Tibial artery (tissue), 4 donors: ENCODE data around the gene GABBR1.
A peak's percentile ranks its signal among the peaks of the same experiment; 100 is the strongest.

Source experiments
- DNase-seq, 2 donors: peaks; one replicate each; pipeline ENCODE4 v3.0.0-alpha.2; 2019
- H3K27ac ChIP-seq, 2 donors: fragments of 200-600 bp; sonication (generic) in 1 of 2; 1 replicate in 1 of 2; 2 replicates in 1 of 2; pipeline ENCODE4 v1.5.1; 2018 to 2019; ENCODE audit warnings: mild to moderate bottlenecking in 1 of 2
- H3K27me3 ChIP-seq, 2 donors: fragments of 200-600 bp; sonication (generic) in 1 of 2; one replicate each; pipeline versions ENCODE4 v1.5.1 to v1.6.0; 2016 to 2019
- H3K36me3 ChIP-seq, 3 donors: fragments of 200-600 bp; sonication (generic) in 2 of 3; one replicate each; pipeline ENCODE4 v1.5.1; 2016 to 2019; ENCODE audit warnings: mild to moderate bottlenecking in 2 of 3
- H3K4me1 ChIP-seq, 4 donors: fragments of 200-600 bp; sonication (generic) in 2 of 4; 1 replicate in 3 of 4; 2 replicates in 1 of 4; pipeline ENCODE4 v1.5.1; 2016 to 2019
- H3K4me3 ChIP-seq, 2 donors: fragments of 200-600 bp; sonication (generic) in 1 of 2; 1 replicate in 1 of 2; 2 replicates in 1 of 2; pipeline ENCODE4 v1.5.1; 2018 to 2019; ENCODE audit warnings: mild to moderate bottlenecking in 2 of 2
- H3K9me3 ChIP-seq, 3 donors: fragments of 200-600 bp; sonication (generic) in 1 of 3; one replicate each; pipeline ENCODE4 v1.5.1; 2016 to 2019
- intact Hi-C: fragments of 100-400 bp; cut with DNase I; formaldehyde crosslinking; loops from one replicate; pipeline ENCODE4 v1.15.0; 2023; ENCODE audit warnings: low total_unique reads
- TF ChIP-seq, protein P1 (sequence below), 2 experiments: fragments of 200-600 bp in 1 of 2; fragments of 450-650 bp in 1 of 2; IDR thresholded peaks; one replicate each; pipeline ENCODE4 v1.5.1; 2017 to 2019; ENCODE audit warnings: antibody characterized with exemption in 2 of 2, mild to moderate bottlenecking in 1 of 2, moderate library complexity in 1 of 2

Gene GABBR1

DNA sequence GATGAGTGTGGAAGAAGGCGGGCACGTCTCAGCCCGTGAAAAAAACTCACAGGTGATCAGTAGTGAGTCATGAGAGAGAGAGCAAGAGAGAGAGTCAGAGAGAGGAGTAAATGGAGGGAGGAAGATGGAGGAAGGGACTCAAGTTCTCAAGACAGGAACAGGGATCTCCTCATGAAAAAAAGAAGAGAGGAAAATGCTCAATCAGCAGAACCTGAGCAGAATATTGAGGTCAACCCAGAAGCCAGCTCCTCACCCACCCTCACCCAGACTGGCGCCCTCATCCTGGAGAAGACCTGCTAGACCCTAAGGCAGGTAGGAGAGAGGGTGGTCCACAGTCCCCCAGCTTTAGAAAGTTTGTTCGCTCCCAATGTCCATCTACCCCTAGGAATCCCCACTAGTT, 78.2 kb downstream of the GABBR1 start:
- Histone ChIP-seq H3K4me1 (peaks cover 0 to 16% (median 15%) of the 10 kb centered on the region in 4 donors), H3K27ac (no peak overlapping the region), H3K36me3 (no peaks in the 10 kb centered on the region), H3K27me3 (peaks cover 0 to 52% of the 10 kb centered on the region in 2 donors), H3K4me3 (no peak overlapping the region), H3K9me3 (no peaks in the 10 kb centered on the region)
- no peak for DNase-seq
- TF ChIP-seq, protein P1, sequence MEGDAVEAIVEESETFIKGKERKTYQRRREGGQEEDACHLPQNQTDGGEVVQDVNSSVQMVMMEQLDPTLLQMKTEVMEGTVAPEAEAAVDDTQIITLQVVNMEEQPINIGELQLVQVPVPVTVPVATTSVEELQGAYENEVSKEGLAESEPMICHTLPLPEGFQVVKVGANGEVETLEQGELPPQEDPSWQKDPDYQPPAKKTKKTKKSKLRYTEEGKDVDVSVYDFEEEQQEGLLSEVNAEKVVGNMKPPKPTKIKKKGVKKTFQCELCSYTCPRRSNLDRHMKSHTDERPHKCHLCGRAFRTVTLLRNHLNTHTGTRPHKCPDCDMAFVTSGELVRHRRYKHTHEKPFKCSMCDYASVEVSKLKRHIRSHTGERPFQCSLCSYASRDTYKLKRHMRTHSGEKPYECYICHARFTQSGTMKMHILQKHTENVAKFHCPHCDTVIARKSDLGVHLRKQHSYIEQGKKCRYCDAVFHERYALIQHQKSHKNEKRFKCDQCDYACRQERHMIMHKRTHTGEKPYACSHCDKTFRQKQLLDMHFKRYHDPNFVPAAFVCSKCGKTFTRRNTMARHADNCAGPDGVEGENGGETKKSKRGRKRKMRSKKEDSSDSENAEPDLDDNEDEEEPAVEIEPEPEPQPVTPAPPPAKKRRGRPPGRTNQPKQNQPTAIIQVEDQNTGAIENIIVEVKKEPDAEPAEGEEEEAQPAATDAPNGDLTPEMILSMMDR (IDR thresholded peaks at IDR 0.05): no peak
- intact Hi-C loops: no loop called here

GRCh38 chr6:29553268-29554057, 79.5 kb downstream of the GABBR1 start:
- DNase-seq: peak in 1 of 2 donors; percentile 57
- TF ChIP-seq, protein P1 (IDR thresholded peaks at IDR 0.05): no peak
- H3K27me3 ChIP-seq: peaks cover 0 to 47% of the 10 kb centered on the region in 2 donors
- peak overlapping the region; percentile 26 to 47 for H3K4me3 ChIP-seq
- peaks cover 0 to 16% (median 15%) of the 10 kb centered on the region in 4 donors for H3K4me1 ChIP-seq
- no peak overlapping the region for H3K27ac ChIP-seq
- no peaks in the 10 kb centered on the region for H3K36me3 ChIP-seq
- H3K9me3 ChIP-seq: no peaks in the 10 kb centered on the region
- intact Hi-C loops: no loop called here

DNA sequence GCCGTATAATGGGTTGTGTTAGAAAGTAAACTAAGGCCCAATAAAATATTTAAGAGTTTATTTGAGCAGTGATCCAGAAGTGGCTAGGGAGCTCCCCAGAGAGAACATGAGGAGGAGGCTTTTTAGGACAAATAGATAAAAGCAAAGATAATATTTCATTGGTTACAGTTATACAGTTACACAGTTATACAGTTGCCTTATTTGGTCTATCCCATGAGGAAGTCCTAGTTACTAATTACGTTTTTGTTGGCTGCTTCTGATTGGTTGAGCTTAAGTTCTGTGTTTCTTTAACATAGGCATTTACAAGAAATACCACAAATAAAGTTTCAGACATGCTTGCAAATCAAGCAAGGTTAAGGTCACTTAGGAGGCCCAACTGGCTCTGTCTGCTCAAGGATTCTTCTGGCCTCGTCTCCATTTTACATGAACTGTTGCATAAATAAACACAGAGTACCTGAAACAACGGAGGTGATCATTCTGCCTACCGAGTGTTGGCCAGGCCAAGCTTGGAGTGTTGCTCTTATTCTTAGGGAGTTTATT, 80.4 kb downstream of the GABBR1 start:
- no peaks in the 10 kb centered on the region for H3K36me3 ChIP-seq
- no peaks in the 10 kb centered on the region for H3K9me3 ChIP-seq
- H3K27ac ChIP-seq: no peak overlapping the region
- H3K4me1 ChIP-seq: peaks cover 0 to 16% (median 15%) of the 10 kb centered on the region in 4 donors
- no peak for DNase-seq
- H3K4me3 ChIP-seq: peak overlapping the region; percentile 26 to 47
- H3K27me3 ChIP-seq: peaks cover 0 to 47% of the 10 kb centered on the region in 2 donors
- intact Hi-C loops: no loop called here
- TF ChIP-seq, protein P1 (IDR thresholded peaks at IDR 0.05): no peak

DNA sequence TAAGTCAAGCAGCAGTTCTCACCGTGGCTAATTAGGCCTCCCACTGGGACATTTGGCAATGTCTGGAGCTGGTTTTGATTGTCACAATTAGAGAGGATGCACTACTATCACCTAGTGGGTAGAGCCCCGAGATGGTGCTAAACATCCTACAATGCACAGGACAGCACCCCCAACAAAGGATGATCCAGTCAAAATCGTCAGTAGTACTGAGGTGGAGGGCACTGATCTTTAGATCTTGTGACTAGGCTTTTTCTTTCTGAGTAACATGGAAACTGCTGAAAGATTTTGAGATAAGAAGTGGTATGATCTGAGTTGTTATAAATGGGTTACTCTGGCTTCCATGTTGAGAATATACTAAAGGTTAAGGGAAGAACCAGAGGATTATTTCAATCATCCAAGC, 85.4 kb downstream of the GABBR1 start:
- H3K4me1 ChIP-seq: peaks cover 0 to under 1% (median under 1%) of the 10 kb centered on the region in 4 donors
- H3K27me3 ChIP-seq: peaks cover 0 to 4% of the 10 kb centered on the region in 2 donors
- TF ChIP-seq, protein P1 (IDR thresholded peaks at IDR 0.05): no peak
- intact Hi-C loops: no loop called here
- no peaks in the 10 kb centered on the region for H3K36me3 ChIP-seq
- DNase-seq: no peak
- no peak overlapping the region for H3K27ac ChIP-seq
- no peak overlapping the region for H3K4me3 ChIP-seq
- peaks cover 0 to 5% (median 0%) of the 10 kb centered on the region in 3 donors for H3K9me3 ChIP-seq

- no peaks in the 10 kb centered on the region for H3K36me3 ChIP-seq
Observed at GRCh38 chr6:29537714-29538403, 95.1 kb downstream of the GABBR1 start.

More at GRCh38 chr6:29537714-29538403, 95.1 kb downstream of the GABBR1 start:
- TF ChIP-seq, protein P1 (IDR thresholded peaks at IDR 0.05): no peak
- no peaks in the 10 kb centered on the region for H3K9me3 ChIP-seq
- no peaks in the 10 kb centered on the region for H3K4me1 ChIP-seq
- intact Hi-C loops: no loop called here
- peaks cover 0 to 9% of the 10 kb centered on the region in 2 donors for H3K27me3 ChIP-seq
- no peak for DNase-seq
- H3K27ac ChIP-seq: no peak overlapping the region
- no peak overlapping the region for H3K4me3 ChIP-seq
